ENCODE results near the gene OR6B3. TPM values are rescaled to one million over a fixed set of nuclear protein-coding genes. Genes with fewer than 3 reads are reported as not detected.

The OR6B3 gene
- total and polyA plus RNA-seq, 2 of the 8 experiments (the other 6 are each of a cell fraction or from before 2014, with no cell fraction given) = not detected

- H3K18ac ChIP-seq (ENCODE audit: extremely low read depth, low read length) = no peak overlapping the region
- no peak for DNase-seq (ENCODE audit: low read depth in 1 of 2, low spot score in 2 of 2)
- H4K5ac ChIP-seq (ENCODE audit: insufficient read length, low read depth, low read length) = no peak overlapping the region
- POLR2A ChIA-PET (ENCODE audit: partially characterized antibody) = no interaction called here
- peaks cover 2% of the 10 kb centered on the region; the same call in 1 of the 2 replicates for H3K79me1 ChIP-seq (ENCODE audit: low read depth, low read length)
- CTCF ChIA-PET (ENCODE audit: partially characterized antibody) = interaction anchor here (1.0 to 3.4 kb wide), 6 partner anchors 8 to 860 kb away, joined by 3 to 24 read pairs (median 4); no protein-coding TSS in a partner anchor
- no peak overlapping the region for H2BK15ac ChIP-seq (ENCODE audit: low read length)
- peaks cover 0 to 4% (median 0%) of the 10 kb centered on the region in 4 experiments; a peak in 1 of 7 replicates for H3K4me1 ChIP-seq (replicated peaks in 1 of 4; ENCODE audit: control insufficient read depth in 3 of 4, insufficient read depth in 4 of 4, low read length in 3 of 4)
- H3K79me2 ChIP-seq (ENCODE audit: control insufficient read depth in 1 of 2, insufficient read depth in 2 of 2, low read length in 2 of 2) = no peaks in the 10 kb centered on the region
- WGBS, 2 experiments (ENCODE audit: extremely low coverage in 1 of 2, insufficient coverage in 1 of 2, insufficient read length in 1 of 2, insufficient replicate concordance in 2 of 2, low coverage in 1 of 2, low lambda C conversion rate in 2 of 2, missing lambda C conversion rate in 1 of 2) = 95% methylated on average over 7 of the region's 7 CpGs; no CpG with 5 or more reads in 1 of the 2 experiments
- no peak overlapping the region for H2BK5ac ChIP-seq (ENCODE audit: low read depth, low read length)
- H2BK120ac ChIP-seq (replicated peaks; ENCODE audit: low read depth, low read length) = no peak overlapping the region
- H3K4me3 ChIP-seq (ENCODE audit: extremely low read depth in 1 of 4, insufficient read depth in 2 of 4, low read depth in 3 of 4, low read length in 4 of 4) = no peak overlapping the region
- H3K4ac ChIP-seq (replicated peaks; ENCODE audit: insufficient read length, low read depth, low read length) = no peak overlapping the region
- no peak overlapping the region for H2AFZ ChIP-seq (ENCODE audit: low read length)
- no peak overlapping the region for H4K8ac ChIP-seq (ENCODE audit: extremely low read depth, insufficient read depth, low read length)
- no peak overlapping the region for H4K91ac ChIP-seq (replicated peaks; ENCODE audit: insufficient read length, low read length)
- H3K23me2 ChIP-seq (ENCODE audit: low read depth, low read length) = no peaks in the 10 kb centered on the region
- no peak overlapping the region for H3K27ac ChIP-seq (ENCODE audit: low read depth, low read length)
- no peak overlapping the region for H3K4me2 ChIP-seq (ENCODE audit: insufficient read depth in 1 of 2, low read depth in 2 of 2, low read length in 2 of 2)
- H3K56ac ChIP-seq (replicated peaks; ENCODE audit: insufficient read length, low read depth, low read length) = no peak overlapping the region
- H3K9me3 ChIP-seq (ENCODE audit: insufficient read depth in 2 of 2, low read depth in 1 of 2, low read length in 1 of 2) = no peaks in the 10 kb centered on the region
- H3K14ac ChIP-seq (ENCODE audit: insufficient read length) = no peak overlapping the region
- peaks cover 15 to 45% (median 36%) of the 10 kb centered on the region in 4 experiments; a peak in 7 of 8 replicates for H3K36me3 ChIP-seq (ENCODE audit: control insufficient read depth in 2 of 4, insufficient read depth in 4 of 4, low read length in 3 of 4)
- no peak overlapping the region for H2BK20ac ChIP-seq (ENCODE audit: low read length)
- H3K9ac ChIP-seq (replicated peaks in 1 of 4; ENCODE audit: extremely low read depth in 1 of 4, low read depth in 3 of 4, low read length in 3 of 4) = no peak overlapping the region
- H3K27me3 ChIP-seq (replicated peaks in 1 of 4; ENCODE audit: control insufficient read depth in 3 of 4, extremely low read depth in 1 of 4, insufficient read depth in 3 of 4, low read length in 3 of 4) = no peaks in the 10 kb centered on the region
- no peak for FAIRE-seq
- no peak overlapping the region for H3K23ac ChIP-seq (ENCODE audit: insufficient read length)
- H2BK12ac ChIP-seq (ENCODE audit: low read depth, low read length) = no peak overlapping the region
- peaks cover 3% of the 10 kb centered on the region in 2 experiments for H4K20me1 ChIP-seq (replicated peaks in 1 of 2; ENCODE audit: control insufficient read depth in 1 of 2, insufficient read depth in 2 of 2, low read length in 2 of 2)
- H2AK5ac ChIP-seq (ENCODE audit: low read depth, low read length) = no peak overlapping the region
- TF ChIP-seq KDM5A (IDR thresholded peaks at IDR 0.05; ENCODE audit: low read length) (no peak), CHD1 (IDR thresholded peaks at IDR 0.05; ENCODE audit: low read depth, low read length) (no peak), ZNF274 (IDR thresholded peaks at IDR 0.05; ENCODE audit: borderline replicate concordance, extremely low read depth, low read length) (no peak), HDAC2 (IDR thresholded peaks at IDR 0.05; ENCODE audit: borderline replicate concordance in 1 of 2, low read depth in 2 of 2, low read length in 2 of 2) (no peak)
Measured at GRCh38 chr2:240002983-240003382, 50.3 kb downstream of the OR6B3 start.
